GM15510 (cell line): ENCODE results near the gene SPINT3.

Experiments
- POLR2A ChIP-seq: IDR thresholded peaks from 3 replicates; pipeline ENCODE4 v1.6.1; 2011; ENCODE audit warnings: borderline replicate concordance; ENCODE audit not compliant: insufficient read length; ENCODE audit errors: extremely low read depth

SPINT3 gene, protein sequence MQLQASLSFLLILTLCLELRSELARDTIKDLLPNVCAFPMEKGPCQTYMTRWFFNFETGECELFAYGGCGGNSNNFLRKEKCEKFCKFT

GRCh38 chr20:45515147-45515913, at the start of gene SPINT3:
TSS of gene SPINT3 (minus strand) at chr20:45515622. CDS start at chr20:45515608, 14 bp downstream.
- no peak for TF ChIP-seq POLR2A

GRCh38 chr20:45564760-45565276, 49.4 kb upstream of the SPINT3 start:
- no peak for TF ChIP-seq POLR2A

- no peak for TF ChIP-seq POLR2A
These were observed 39.8 kb upstream of the SPINT3 start for GRCh38 chr20:45555198-45555597.

GRCh38 chr20:45552456-45552855, 37.0 kb upstream of the SPINT3 start:
- TF ChIP-seq POLR2A = no peak

- no peak for TF ChIP-seq POLR2A
These were observed 35.3 kb upstream of the SPINT3 start for GRCh38 chr20:45550765-45551164.

- no peak for TF ChIP-seq POLR2A
These were observed 33.0 kb upstream of the SPINT3 start for GRCh38 chr20:45548410-45548809.

DNA sequence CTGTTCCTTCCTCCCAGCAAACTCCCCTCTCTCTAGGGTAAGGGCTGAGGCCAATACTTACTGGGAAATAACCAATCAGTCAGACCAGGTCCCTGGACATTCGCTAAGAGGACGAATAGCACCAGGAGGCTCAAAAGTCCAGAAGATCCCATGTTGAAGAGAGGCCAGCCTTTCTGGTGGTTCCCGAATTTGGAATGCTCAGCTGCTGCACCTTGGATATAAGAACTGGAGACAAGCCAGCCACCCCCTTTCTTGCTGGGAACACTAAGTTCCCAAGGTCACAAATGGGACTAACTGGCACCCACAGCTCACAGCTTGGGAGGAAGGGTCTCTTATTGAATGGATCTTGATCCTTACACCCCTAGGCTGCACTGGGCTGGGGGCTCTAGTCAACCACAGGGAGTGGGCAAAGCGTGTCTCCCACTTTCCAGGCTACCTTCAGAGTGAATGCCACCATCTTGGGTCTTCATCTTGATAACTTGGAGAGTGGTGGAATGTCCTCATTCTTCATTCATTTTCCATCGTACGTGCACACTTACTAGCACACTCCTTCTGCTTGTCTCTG, 31.9 kb upstream of the SPINT3 start, which contains the start of gene EPPIN:
Gene EPPIN (minus strand): TSS at position 196 of the 565 bp plus-strand sequence. CDS start 44 bp downstream, at position 152.
- no peak for TF ChIP-seq POLR2A

DNA sequence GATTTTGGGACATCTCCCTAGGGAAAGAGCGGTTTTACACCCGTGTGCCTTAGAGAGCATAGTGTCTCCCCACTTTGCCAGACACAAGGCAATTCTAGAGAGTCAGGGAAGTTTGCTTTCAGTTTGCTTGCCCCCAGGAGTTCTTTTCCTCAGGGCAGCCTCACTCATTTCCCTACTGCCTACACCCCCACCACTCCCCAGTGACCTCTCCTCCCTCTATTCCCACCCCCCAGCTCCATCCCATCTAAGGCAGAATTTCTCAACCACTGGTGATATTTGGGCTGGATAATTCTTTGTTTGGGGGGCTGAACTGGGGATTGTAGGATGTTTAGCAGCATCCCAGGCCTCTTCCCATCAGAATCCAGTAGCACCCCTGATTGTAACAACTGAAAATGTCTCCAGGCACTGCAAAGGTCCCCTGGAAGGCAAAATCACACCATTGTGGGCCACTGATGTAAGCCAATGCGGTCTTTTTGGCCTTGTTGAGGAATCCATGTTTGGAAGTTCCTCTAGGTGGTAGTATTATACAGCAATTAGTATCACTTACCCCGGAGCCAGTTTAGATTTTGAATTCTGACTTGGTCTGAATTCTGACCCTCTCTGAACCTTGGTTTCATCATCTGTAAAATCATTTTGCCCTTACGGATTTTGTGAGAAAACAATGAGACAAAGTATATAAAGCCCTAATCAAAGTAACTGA, 30.5 kb upstream of the SPINT3 start:
- no peak for TF ChIP-seq POLR2A

DNA sequence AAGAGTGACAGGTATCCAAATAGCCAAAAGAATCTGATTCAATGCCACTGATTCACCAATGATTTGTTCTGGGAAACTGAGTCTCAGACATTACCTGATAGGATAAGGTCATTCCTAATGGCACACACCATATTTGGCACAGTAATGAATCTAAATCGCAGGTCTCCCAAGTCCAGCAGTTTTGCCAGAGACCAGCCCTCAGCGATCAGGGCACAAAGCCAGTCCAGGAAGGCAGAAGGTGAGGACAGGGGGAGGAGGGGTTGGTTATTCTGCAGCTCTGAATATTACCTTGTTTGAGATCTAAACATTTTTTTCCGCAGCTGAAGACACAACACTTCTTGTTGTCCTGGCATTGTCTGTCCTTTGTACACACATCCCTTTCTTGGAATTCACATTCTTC, 29.9 kb upstream of the SPINT3 start:
- TF ChIP-seq POLR2A = no peak

- no peak for TF ChIP-seq POLR2A
These were observed 24.0 kb upstream of the SPINT3 start, which contains the start of gene WFDC6 for GRCh38 chr20:45539382-45539781. TSS of gene WFDC6 (minus strand) at chr20:45539482. CDS start at chr20:45539407, 75 bp downstream.

- no peak for TF ChIP-seq POLR2A
These were observed 22.9 kb upstream of the SPINT3 start for GRCh38 chr20:45538209-45538799.

GRCh38 chr20:45527294-45527693, 11.9 kb upstream of the SPINT3 start:
- no peak for TF ChIP-seq POLR2A

DNA sequence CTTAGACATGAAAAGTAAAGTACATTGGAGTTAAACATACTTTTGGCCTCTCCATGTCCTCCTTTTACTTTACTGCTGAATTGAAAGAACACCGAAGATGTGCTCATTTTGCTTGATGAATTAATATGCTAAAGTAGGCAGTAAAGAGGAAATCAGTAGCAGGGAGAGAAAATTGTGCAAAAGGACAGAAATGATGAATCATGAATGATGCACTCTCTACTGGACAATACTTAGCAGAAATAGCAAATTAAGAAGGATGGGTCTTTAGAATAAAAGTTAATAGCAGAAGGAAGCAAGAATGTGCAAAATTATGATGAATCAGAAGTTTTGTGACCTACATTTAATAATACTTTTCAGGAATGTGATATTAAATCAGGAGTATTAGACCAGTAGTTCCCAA, 8.4 kb upstream of the SPINT3 start:
- no peak for TF ChIP-seq POLR2A

DNA sequence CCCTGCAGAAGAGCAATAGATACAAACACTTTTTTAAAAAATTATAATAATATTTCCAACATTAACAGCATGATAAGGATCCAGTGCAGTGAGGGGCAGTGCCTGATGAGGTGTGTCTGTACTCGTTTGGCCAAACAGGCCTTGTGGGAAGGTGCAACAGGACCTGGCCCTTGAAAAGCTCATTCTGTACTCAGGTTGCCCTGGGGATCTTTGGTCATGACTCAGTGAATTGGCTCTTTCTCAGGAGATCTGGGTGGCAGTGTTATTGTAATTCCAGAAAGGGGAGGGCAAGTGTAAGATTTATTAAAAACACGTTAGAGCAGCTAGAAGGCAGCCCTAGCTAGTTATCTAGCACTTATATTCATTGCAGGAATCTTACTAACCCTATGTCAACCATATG, 2.9 kb upstream of the SPINT3 start:
- no peak for TF ChIP-seq POLR2A
